HG03139 (cell line): ENCODE results near the gene ACLY.
"Not testable (repeated sequence)": the region's sequence is repeated elsewhere in the genome, so short reads cannot be mapped to it uniquely, and the experiment has no call there.

Source experiments
- ATAC-seq: cut with Tn5 transposase; IDR thresholded peaks from one replicate; pipeline ENCODE4 v1.9.1; 2021; ENCODE audit not compliant: unreplicated experiment

Gene ACLY

DNA sequence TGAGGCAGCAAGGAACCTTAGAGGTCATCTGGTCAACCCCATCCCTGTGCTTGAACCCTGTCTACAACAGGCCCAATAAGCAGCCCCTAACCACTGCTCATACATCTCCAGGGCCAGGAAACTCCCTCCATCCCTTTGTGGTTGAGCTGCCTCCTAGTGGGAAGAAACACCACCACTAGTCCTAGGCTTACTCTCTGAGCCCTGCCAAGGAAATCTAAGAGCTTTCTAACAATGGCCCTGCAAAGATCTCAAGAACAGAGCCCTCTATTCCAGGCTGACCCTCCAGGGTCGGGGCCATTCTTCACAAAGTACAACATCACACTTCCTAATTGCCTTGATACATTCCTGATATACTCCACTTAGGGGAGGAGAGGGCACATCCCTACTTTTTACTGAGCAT, 5.8 kb downstream of the ACLY start:
- ATAC-seq = no peak

- ATAC-seq = no peak
These were observed 7.9 kb downstream of the ACLY start for GRCh38 chr17:41910701-41911391.

DNA sequence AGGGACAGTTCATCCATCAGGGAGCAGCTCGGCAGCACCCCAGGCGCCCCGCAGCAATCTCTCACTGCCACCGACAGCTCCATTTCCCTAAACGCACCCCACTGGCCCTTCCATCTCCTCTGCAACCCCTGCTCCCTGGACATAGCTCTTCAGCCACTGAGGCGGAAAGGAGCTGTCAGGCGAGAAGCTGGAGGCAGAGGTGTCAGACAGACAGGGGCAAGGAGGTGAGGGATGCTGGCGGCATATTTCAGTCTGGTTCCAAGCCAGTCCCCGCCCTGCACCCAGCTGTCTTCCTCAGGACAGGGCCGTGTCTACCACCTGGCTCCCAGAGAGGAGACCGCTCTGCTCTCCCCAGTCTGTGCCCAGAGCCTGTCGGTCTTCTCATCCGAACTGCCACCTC, 9.7 kb downstream of the ACLY start:
- ATAC-seq = no peak

- ATAC-seq = no peak
These were observed 10.9 kb downstream of the ACLY start for GRCh38 chr17:41907633-41908539.

- ATAC-seq = no peak
These were observed 11.6 kb downstream of the ACLY start for GRCh38 chr17:41907185-41907556.

GRCh38 chr17:41906465-41907184, 12.1 kb downstream of the ACLY start:
- ATAC-seq = no peak

- no peak for ATAC-seq
These were observed 13.6 kb downstream of the ACLY start for GRCh38 chr17:41905172-41905571.

DNA sequence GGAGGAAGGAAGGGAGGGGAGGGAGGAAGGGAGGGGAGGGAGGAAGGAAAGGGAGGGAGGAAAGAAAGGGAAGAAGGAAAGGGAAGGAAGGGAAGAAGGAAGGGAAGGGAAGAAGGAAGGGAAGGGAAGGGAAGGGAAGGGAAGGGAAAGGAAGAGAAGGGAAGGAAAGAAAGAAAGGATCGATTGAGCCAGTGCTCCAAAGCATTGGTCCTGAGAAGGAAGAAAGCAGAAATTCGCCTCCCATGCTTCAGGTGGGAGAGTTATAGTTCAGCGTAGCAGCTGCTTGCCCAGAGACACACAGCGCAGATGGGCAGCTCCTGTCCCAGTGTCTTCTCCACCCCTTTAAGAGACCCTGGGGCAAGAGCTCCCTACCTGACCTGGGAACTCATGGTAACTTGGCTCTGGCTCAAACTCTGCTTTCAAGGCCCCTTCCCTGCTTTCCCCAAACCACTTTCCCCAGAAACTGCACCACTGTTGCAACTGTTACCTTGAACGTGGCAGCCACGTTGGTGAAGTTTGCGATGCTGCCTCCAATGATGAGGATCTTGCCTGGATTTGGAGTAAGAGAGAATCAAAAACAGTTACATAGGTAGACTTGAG, 14.4 kb downstream of the ACLY start:
- no peak for ATAC-seq

GRCh38 chr17:41901646-41902045, 17.1 kb downstream of the ACLY start:
- no peak for ATAC-seq

- no peak for ATAC-seq
These were observed 22.0 kb downstream of the ACLY start for GRCh38 chr17:41896726-41897125.

DNA sequence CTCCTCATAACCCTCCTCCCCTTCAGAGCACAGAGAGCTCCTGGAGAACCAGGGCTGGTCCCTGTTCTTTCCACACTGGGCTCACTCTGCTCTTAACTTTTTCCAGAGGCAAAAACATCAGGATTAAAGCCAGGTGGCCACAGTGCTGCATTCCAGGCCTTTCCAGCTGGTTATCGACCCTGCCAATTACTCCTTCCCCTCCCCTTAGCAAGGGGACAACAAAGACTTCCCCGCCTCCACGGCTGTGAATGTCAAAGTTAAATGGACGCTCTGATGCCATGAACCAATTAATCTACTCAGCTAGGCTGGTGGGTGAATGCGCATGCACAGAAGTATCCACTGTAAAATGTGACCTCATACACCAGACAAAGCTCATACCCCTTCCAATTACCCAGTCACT, 23.1 kb downstream of the ACLY start:
- no peak for ATAC-seq

GRCh38 chr17:41894791-41895331, 23.9 kb downstream of the ACLY start:
- ATAC-seq = no peak

- no peak for ATAC-seq
These were observed 25.4 kb downstream of the ACLY start for GRCh38 chr17:41893384-41893783.

GRCh38 chr17:41892021-41892376, 26.8 kb downstream of the ACLY start:
- no peak for ATAC-seq

DNA sequence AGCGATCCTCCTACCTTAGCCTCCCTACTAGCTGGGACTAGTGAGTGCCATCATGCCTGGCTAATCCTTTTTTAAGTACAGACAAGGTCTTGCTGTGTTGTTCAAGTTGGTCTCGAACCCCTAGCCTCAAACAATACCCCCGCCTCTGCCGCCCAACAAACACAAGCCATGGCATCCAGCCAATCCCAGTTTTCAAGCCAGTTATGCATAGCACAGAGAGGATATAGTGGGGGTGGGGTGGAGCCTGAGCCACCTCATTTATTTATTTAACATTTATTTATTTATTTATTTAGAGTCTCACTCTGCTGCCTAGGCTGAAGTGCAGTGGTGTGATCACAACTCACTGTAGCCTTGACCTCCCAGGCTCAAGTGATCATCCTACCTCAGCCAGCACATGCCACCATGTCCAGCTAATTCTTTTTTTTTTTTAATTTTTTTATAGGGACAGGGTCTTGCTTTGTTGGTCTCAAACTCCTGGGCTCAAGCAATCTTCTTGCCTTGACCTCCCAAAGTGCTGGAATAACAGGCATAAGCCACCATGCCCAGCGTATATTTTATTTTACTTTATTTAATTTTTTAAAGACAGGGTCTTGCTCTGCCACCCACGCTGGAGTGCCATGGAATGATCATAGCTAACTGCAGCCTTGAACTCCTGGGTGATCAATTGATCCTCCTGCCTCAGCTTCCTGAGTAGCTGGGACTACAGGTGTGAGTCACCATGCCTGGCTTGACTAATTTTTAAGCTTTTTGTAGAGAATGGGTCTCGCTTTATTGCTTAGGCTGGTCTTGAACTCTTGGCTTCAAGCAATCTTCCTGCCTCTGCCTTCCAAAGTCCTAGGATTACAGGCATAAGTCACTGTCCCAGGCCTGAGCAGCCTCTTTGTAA, 27.4 kb downstream of the ACLY start:
- no peak for ATAC-seq

- no peak for ATAC-seq
These were observed 30.3 kb downstream of the ACLY start for GRCh38 chr17:41888332-41888965.

GRCh38 chr17:41885733-41886132, 33.0 kb downstream of the ACLY start:
- no peak for ATAC-seq

DNA sequence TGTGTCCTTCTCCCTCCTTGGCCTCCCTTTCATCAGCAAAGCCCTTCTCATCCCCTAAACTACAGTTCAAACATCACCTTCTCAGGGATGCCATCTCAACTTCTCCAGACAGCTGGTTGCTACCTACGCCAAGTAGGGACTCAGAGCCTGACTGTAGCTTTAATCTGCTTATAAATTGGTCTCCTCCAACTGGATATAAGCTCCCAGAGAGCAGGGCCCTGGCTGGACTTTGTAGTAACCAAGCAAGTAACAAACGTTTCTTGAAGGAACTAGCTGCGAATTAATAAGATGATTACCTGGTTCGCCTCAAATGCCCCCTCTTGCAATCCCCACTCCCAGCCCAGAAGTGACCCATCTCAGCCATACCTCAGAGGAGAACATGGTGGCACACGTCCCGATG, 36.0 kb downstream of the ACLY start:
- no peak for ATAC-seq

DNA sequence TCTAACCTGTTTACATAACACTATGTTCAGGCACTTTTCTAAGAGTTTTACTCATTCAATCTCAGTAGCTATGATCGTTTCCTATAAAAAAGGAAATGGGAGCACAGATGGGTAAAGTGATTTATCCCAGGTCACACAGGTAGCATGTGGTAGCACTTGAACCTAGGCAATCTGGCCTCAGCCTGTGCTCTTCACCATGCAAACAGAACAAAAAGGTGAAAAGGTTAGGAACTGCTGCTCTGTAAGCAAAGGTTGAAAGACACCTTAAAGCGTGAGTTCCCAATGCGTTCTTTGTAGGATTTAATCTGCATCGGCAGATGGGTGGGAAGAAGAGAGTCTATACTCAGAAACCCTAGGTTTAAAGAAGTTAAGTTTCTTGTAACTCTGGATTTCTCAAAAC, 38.6 kb downstream of the ACLY start:
- ATAC-seq = no peak

DNA sequence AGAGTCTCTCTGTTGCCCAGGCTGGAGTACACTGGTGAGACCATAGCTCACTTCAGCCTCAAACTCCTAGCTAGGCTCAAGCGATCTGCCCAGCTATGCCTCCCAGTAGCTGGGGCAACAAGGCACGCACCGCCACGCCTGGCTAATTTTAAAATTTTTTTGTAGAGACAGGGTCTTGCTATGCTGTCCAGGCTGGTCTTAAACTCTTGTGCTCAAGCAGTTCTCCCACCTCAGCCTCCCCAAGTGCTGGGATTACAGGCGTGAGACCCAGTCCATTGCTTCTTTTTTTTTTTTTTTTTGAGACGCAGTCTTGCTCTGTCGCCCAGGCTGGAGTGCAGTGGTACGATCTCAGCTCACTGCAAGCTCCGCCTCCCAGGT, 44.5 kb downstream of the ACLY start:
- not testable (repeated sequence) for ATAC-seq
